Mammary epithelial cell (primary cell): ENCODE data around the gene CLDN1.
"Not testable (repeated sequence)": the region's sequence is repeated elsewhere in the genome, so short reads cannot be mapped to it uniquely, and the experiment has no call there.

Experiments used
- CTCF ChIP-seq, 2 donors: IDR thresholded peaks in 1 of 2; conservative IDR thresholded peaks in 1 of 2; 2 replicates each; pipeline ENCODE4 v1.5.1; 2011 to 2012; ENCODE audit warnings: inconsistent platforms in 2 of 2, low read length in 2 of 2, mild to moderate bottlenecking in 2 of 2, control low read depth in 1 of 2, low read depth in 1 of 2; ENCODE audit not compliant: insufficient read depth in 1 of 2; ENCODE audit errors: extremely low read depth in 1 of 2
- EZH2 ChIP-seq: IDR thresholded peaks from 2 replicates; pipeline ENCODE4 v1.6.1; 2012; ENCODE audit warnings: low read length, inconsistent platforms, borderline replicate concordance

- not testable (repeated sequence) for TF ChIP-seq CTCF (conservative IDR thresholded peaks at IDR 0.05 in 1 of 2, IDR thresholded peaks at IDR 0.05 in 1 of 2; ENCODE audit: extremely low read depth in 1 of 2, insufficient read depth in 1 of 2, low read depth in 1 of 2, low read length in 2 of 2); EZH2
These were observed 54.8 kb downstream of the CLDN1 start for GRCh38 chr3:190267464-190267863.
